Measurements from ENCODE around the gene OGDH. TPM values are rescaled to one million over a fixed set of nuclear protein-coding genes. Genes with fewer than 3 reads are reported as not detected.

The OGDH gene
- total and polyA plus RNA-seq, 2 of the 13 experiments (the other 11 are each of a cell fraction or from before 2014, with no cell fraction given): 17.4 to 25.4 TPM

DNA sequence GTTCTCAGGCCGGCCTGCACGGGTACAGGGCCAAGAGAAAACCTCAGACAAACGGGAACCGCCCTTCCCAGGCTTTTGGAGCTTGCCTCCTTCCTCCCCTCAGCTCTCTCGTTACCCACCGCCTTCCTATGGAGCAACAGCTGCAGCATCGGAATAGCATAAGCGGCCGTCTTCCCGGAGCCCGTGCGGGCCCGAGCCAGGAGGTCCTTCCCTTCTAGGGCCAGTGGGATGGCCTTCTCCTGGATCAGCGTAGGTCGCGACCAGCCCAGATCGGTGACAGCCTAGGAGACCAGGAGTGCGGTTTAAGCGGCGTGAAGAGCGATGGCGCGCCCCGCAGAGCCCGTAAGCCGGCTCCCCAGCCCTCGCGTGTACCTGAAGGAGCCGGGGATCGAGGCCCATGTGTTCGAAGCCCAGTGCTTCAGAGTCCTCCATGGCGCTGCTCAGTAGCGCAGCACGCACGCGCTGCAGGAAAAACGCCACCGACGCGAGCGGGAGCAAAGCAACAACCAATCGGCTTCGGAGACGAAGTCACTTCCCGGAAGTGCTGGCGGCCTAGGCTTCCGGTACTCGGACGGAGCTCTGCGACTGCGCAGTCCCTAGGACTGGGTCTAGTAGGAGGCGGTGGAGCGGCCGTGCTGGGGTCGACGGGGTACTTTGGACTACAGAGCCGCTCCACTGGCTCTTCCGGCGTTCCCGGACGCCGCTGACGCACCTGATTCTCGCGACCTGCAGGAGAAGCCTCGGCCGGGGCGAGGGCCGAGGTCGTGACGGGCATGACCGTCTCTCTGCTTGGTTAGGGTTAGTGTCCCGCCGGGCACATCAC is 32.8 kb upstream of the OGDH start, which contains the start of gene DDX56 (continued):
- TF ChIP-seq ZNF318 (CRISPR knock-in tag; IDR thresholded peaks at IDR 0.05): peak; percentile 63; the same call in 1 of the 2 replicates
- peak; percentile 82; the same call in 1 of the 2 replicates for TF ChIP-seq ZNF263 (CRISPR knock-in tag; IDR thresholded peaks at IDR 0.05)
- no peak for TF ChIP-seq HOMEZ (CRISPR knock-in tag; IDR thresholded peaks at IDR 0.05; ENCODE audit: low read depth)
- no peak for TF ChIP-seq SNAI1 (CRISPR knock-in tag; IDR thresholded peaks at IDR 0.05; ENCODE audit: borderline replicate concordance)
- peak; percentile 89 for TF ChIP-seq ZNF543 (CRISPR knock-in tag; IDR thresholded peaks at IDR 0.05)
- TF ChIP-seq MIER2 (CRISPR knock-in tag; IDR thresholded peaks at IDR 0.05): peak; percentile 15; the same call in 1 of the 2 replicates
- peak; percentile 94 for TF ChIP-seq NFYC (CRISPR knock-in tag; IDR thresholded peaks at IDR 0.05)
- TF ChIP-seq NCOA5 (CRISPR knock-in tag; IDR thresholded peaks at IDR 0.05): no peak; the same call in 1 of the 2 replicates
- no peak for TF ChIP-seq RELA (CRISPR knock-in tag; IDR thresholded peaks at IDR 0.05)
- TF ChIP-seq ZNF337 (CRISPR knock-in tag; IDR thresholded peaks at IDR 0.05; ENCODE audit: borderline replicate concordance, low read depth): 0 out of 2 replicates have a peak, but pooled peaks have one; percentile 75
- TF ChIP-seq ZSCAN31 (CRISPR knock-in tag; IDR thresholded peaks at IDR 0.05; ENCODE audit: low read depth): peak; percentile 78
- no peak for TF ChIP-seq RAD51 (IDR thresholded peaks at IDR 0.05; ENCODE audit: borderline replicate concordance)
- TF ChIP-seq ZNF841 (CRISPR knock-in tag; IDR thresholded peaks at IDR 0.05; ENCODE audit: borderline replicate concordance): no peak
- no peak; the same call in 1 of the 2 replicates for TF ChIP-seq PRMT3 (CRISPR knock-in tag; IDR thresholded peaks at IDR 0.05; ENCODE audit: borderline replicate concordance, low read depth)
- no peak for TF ChIP-seq TCF7 (IDR thresholded peaks at IDR 0.05; ENCODE audit: low read depth)
- TF ChIP-seq NCOA1 (CRISPR knock-in tag; IDR thresholded peaks at IDR 0.05): no peak
- TF ChIP-seq SNAPC2 (CRISPR knock-in tag; IDR thresholded peaks at IDR 0.05): 0 out of 2 replicates have a peak, but pooled peaks have one; percentile 68
- TF ChIP-seq, protein P1, sequence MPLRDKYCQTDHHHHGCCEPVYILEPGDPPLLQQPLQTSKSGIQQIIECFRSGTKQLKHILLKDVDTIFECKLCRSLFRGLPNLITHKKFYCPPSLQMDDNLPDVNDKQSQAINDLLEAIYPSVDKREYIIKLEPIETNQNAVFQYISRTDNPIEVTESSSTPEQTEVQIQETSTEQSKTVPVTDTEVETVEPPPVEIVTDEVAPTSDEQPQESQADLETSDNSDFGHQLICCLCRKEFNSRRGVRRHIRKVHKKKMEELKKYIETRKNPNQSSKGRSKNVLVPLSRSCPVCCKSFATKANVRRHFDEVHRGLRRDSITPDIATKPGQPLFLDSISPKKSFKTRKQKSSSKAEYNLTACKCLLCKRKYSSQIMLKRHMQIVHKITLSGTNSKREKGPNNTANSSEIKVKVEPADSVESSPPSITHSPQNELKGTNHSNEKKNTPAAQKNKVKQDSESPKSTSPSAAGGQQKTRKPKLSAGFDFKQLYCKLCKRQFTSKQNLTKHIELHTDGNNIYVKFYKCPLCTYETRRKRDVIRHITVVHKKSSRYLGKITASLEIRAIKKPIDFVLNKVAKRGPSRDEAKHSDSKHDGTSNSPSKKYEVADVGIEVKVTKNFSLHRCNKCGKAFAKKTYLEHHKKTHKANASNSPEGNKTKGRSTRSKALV (CRISPR knock-in tag; IDR thresholded peaks at IDR 0.05): peak; percentile 82
